Measurements from ENCODE around the gene ORC4.

DNA sequence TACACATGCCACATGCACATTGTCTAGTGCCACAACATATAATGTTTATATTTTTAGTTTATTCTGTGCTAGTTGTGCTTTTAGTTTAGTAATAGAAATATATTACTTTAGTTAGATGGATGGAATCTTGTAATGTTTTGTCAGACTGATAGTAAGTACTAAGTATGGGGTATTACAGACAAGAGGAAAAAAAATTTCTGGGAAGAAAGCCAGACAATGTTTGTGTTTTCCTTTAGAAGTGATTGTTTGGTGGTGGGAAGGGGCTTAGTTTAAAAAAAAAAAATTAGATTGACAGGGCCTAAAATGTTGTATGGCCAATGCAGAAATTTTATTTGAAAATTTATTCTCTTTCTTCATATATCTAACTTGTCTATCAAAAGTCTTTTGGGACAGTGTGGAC, 137.9 kb downstream of the ORC4 start:
- no peak for TF ChIP-seq EZH2 (IDR thresholded peaks at IDR 0.05; ENCODE audit: borderline replicate concordance, low read length)
- TF ChIP-seq, protein P1, sequence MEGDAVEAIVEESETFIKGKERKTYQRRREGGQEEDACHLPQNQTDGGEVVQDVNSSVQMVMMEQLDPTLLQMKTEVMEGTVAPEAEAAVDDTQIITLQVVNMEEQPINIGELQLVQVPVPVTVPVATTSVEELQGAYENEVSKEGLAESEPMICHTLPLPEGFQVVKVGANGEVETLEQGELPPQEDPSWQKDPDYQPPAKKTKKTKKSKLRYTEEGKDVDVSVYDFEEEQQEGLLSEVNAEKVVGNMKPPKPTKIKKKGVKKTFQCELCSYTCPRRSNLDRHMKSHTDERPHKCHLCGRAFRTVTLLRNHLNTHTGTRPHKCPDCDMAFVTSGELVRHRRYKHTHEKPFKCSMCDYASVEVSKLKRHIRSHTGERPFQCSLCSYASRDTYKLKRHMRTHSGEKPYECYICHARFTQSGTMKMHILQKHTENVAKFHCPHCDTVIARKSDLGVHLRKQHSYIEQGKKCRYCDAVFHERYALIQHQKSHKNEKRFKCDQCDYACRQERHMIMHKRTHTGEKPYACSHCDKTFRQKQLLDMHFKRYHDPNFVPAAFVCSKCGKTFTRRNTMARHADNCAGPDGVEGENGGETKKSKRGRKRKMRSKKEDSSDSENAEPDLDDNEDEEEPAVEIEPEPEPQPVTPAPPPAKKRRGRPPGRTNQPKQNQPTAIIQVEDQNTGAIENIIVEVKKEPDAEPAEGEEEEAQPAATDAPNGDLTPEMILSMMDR (IDR thresholded peaks at IDR 0.05; ENCODE audit: low read length), result no peak

Data from OCI-LY1 (cell line).